NCI-H82 treated with DMSO at 0.1 percent for 48 hours (cell line): ENCODE results near the gene CDYL.
"Not testable (repeated sequence)": the region's sequence is repeated elsewhere in the genome, so short reads cannot be mapped to it uniquely, and the experiment has no call there.

Experiments
- DNase-seq: peaks from one replicate; lab custom pipeline; 2025; ENCODE audit not compliant: unreplicated experiment; lab: John Stamatoyannopoulos, UW

Gene CDYL

DNA sequence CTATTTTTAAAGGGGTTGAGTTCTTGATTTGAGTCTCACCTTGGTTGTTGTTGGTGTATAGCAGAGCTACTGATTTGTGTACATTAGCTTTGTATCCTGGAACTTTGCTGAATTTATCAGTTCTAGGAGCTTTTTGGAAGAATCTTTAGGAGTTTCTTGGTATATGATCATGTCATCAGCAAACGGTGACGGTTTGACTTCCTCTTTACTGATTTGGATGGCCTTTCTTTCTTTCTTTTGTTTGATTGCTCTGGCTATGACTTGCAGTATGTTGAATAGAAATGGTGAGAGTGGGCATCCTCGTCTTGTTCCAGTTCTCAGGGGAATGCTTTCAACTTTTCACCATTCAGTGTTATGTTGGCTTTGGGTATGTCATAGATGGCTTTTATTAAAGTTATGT lies 64.0 kb downstream of the CDYL start:
- no peak for DNase-seq

GRCh38 chr6:4844108-4844507 lies 67.9 kb downstream of the CDYL start:
- no peak for DNase-seq

- no peak for DNase-seq
These were observed 70.2 kb downstream of the CDYL start for GRCh38 chr6:4846387-4846786.

DNA sequence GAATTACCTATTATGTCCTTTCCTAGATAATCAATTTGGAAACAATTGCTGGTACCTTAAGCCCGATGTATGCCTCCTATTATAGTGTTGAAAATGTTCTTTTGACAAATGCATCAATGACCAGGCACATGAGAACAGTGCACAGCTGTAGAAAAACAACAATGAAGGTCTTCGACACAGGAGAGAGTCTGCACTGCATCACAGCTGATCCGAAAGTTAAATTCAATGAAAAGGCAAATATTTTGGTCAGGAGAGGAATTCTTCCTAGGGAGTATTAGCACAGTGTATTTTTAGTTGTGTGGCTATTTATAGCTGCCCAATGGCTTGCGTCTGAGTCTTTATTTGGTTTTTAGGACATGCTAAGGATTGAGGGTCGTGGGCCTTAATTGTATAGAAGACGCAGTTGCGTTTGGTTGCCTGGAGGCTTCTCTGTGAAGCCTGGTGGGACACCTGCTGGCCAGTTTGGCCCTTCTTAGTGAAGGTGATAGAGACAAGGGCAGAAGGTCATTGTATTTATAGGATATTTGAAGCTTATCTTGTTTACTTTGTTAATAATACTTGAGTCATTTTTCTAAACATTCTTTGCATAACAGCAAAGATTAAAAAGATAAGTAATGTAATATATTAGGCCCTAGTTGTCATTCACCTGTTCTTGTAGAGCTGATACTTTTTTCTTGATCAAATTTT lies 72.3 kb downstream of the CDYL start:
- DNase-seq, result no peak

GRCh38 chr6:4849226-4850022 lies 73.2 kb downstream of the CDYL start:
- DNase-seq, result no peak

- DNase-seq, result no peak
These were observed 74.8 kb downstream of the CDYL start for GRCh38 chr6:4851035-4851434.

GRCh38 chr6:4852186-4852585 lies 76.0 kb downstream of the CDYL start:
- not testable (repeated sequence) for DNase-seq

- no peak for DNase-seq
These were observed 76.7 kb downstream of the CDYL start for GRCh38 chr6:4852938-4853337.

- DNase-seq, result no peak
These were observed 77.1 kb downstream of the CDYL start for GRCh38 chr6:4853349-4853748.

GRCh38 chr6:4853782-4854511 lies 77.7 kb downstream of the CDYL start:
- DNase-seq, result no peak

DNA sequence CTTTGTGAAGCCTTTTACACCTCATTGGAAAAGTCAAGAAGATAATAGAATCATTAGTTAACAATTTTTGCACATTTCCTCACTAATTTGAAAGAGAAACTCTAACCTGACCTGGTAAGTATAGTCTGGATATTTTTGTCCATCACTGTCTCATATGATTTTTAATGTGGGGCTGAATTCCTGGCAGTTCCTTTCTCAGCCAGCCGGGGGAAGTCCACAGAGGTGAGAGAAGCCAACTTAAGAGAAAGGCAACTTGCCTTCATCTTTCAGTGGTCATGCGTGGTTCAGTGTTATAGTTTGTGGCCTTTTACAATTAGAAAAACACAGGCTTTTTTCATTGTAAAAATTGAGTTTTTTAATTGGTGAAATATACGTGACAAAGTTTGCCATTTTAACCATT lies 80.6 kb downstream of the CDYL start:
- DNase-seq, result no peak

GRCh38 chr6:4858194-4859015 lies 82.2 kb downstream of the CDYL start:
- no peak for DNase-seq

- DNase-seq, result no peak
These were observed 84.2 kb downstream of the CDYL start for GRCh38 chr6:4860387-4860786.

GRCh38 chr6:4861564-4861963 lies 85.4 kb downstream of the CDYL start:
- no peak for DNase-seq

DNA sequence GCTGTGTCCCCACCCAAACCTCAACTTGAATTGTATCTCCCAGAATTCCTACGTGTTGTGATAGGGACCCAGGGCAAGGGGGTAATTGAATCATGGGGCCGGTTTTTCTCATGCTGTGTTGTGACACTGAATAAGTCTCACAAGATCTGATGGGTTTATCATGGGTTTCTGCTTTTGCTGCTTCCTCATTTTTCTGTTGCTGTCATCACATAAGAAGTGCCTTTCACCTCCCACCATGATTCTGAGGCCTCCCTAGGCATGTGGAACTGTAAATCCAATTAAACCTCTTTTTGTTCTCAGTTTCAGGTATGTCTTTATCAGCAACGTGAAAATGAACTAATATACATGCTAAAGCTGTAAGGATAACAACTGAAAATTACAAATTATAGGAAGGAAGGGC lies 88.3 kb downstream of the CDYL start:
- DNase-seq, result no peak

- not testable (repeated sequence) for DNase-seq
These were observed 88.8 kb downstream of the CDYL start for GRCh38 chr6:4865006-4865405.

GRCh38 chr6:4870821-4871494 lies 94.8 kb downstream of the CDYL start:
- no peak for DNase-seq

DNA sequence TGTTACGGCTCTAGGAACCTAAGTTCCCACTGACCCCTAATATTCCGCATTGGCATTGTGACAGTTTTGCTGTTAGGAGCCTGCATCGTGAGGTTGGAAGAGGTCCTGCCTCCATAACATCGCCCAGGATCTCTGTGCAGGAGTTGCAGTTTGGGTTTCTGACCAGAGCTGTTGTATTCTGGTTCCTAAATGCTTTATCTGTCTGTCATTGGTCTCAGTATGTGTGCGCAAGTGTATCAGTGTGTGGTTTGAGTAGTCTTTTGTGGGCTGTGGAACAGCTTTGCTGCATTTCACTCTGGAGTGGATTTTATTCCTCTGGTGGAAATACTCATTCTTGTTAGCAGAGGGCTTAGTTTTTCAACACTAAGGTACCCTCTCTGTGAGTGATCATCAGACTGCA lies 95.6 kb downstream of the CDYL start:
- DNase-seq, result no peak

GRCh38 chr6:4872841-4873240 lies 96.6 kb downstream of the CDYL start:
- DNase-seq, result no peak

- DNase-seq, result no peak
These were observed 97.7 kb downstream of the CDYL start for GRCh38 chr6:4873928-4874327.
